ENCODE measurements around the gene TSPAN9. TPM values are rescaled to one million over a fixed set of nuclear protein-coding genes. Genes with fewer than 3 reads are reported as not detected.
A peak's percentile ranks its signal among the peaks of the same experiment; 100 is the strongest.

Gene TSPAN9
- total and polyA plus RNA-seq, 2 experiments from 2014 or later: 6.0 to 31.5 TPM

DNA sequence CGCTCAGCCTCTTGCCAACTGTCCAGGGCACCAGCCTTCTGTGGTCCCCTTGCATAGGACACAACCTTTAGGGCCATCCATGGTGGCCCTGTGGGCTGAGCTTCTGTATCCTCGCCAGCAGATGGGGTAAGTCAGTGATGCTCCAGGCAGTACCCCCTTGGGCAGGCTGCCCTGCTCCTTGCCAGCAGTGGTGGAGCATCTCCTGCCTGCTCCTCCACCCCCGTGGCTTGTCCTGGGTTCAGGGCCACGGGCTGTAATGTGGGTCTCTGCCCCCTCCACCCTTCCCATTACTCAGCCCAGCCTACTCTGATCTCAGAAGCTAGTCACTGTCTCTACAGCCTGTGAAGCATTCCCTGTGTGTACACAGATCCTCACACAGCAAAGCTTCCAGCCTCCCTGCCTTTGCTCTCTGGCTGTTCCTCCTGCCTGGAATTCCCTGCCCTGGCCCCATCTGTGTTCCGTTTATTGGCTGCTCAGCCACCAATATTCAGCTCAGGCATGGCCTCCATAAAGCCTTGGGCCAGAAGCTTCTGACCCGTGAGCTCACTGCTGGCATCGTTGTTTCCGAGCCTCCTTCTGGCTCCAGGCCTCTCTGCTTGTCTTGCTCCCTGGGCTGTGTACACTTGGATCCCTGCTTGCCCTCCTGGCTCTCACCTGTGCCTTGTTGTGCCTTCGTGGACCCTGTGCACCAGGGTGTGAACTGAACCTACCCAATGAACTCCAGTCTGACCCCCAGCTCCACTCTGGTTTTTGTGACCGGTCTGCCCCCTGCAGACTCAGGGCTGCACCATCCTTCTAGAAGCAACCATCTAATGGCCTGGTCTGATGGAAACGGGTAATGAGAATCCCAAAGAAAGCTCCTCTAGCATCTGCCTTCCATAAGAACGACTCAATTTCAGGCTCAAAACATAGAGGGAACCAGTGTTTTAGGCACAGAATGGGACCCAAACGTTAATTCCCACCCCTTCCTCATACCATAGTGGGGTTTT, 236.8 kb downstream of the TSPAN9 start:
- ATAC-seq (peak; percentile 86), DNase-seq (ENCODE audit: low spot score) (peak; percentile 63)
- no peaks in the 10 kb centered on the region for H3K36me3 Mint-ChIP-seq (ENCODE audit: low read depth)
- no peaks in the 10 kb centered on the region for H3K9me3 Mint-ChIP-seq
- Histone ChIP-seq H3F3A (replicated peaks; ENCODE audit: low read depth) (no peaks in the 10 kb centered on the region), H3K27me3 (ENCODE audit: insufficient read depth) (no peaks in the 10 kb centered on the region), H3K36me3 (ENCODE audit: insufficient read depth) (no peaks in the 10 kb centered on the region), H3K4me2 (no peak overlapping the region), H3K79me2 (replicated peaks; ENCODE audit: insufficient read depth) (no peaks in the 10 kb centered on the region), H2AFZ (no peak overlapping the region), H3K9me2 (ENCODE audit: insufficient read depth) (no peaks in the 10 kb centered on the region), H3K4me1 (ENCODE audit: insufficient read depth) (no peaks in the 10 kb centered on the region), H3K4me3 (no peak overlapping the region), H3K27ac (ENCODE audit: low read depth) (no peak overlapping the region), H4K20me1 (replicated peaks; ENCODE audit: insufficient read depth) (no peaks in the 10 kb centered on the region)
- H3K4me3 Mint-ChIP-seq: no peak overlapping the region
- H3K27ac Mint-ChIP-seq: no peak overlapping the region
- H3K4me1 Mint-ChIP-seq: peaks cover 2% of the 10 kb centered on the region
- H3K27me3 Mint-ChIP-seq (ENCODE audit: insufficient read depth, low read depth, poor library complexity): peaks cover 12% of the 10 kb centered on the region
- TF ChIP-seq, protein P1, sequence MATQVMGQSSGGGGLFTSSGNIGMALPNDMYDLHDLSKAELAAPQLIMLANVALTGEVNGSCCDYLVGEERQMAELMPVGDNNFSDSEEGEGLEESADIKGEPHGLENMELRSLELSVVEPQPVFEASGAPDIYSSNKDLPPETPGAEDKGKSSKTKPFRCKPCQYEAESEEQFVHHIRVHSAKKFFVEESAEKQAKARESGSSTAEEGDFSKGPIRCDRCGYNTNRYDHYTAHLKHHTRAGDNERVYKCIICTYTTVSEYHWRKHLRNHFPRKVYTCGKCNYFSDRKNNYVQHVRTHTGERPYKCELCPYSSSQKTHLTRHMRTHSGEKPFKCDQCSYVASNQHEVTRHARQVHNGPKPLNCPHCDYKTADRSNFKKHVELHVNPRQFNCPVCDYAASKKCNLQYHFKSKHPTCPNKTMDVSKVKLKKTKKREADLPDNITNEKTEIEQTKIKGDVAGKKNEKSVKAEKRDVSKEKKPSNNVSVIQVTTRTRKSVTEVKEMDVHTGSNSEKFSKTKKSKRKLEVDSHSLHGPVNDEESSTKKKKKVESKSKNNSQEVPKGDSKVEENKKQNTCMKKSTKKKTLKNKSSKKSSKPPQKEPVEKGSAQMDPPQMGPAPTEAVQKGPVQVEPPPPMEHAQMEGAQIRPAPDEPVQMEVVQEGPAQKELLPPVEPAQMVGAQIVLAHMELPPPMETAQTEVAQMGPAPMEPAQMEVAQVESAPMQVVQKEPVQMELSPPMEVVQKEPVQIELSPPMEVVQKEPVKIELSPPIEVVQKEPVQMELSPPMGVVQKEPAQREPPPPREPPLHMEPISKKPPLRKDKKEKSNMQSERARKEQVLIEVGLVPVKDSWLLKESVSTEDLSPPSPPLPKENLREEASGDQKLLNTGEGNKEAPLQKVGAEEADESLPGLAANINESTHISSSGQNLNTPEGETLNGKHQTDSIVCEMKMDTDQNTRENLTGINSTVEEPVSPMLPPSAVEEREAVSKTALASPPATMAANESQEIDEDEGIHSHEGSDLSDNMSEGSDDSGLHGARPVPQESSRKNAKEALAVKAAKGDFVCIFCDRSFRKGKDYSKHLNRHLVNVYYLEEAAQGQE (IDR thresholded peaks at IDR 0.05; ENCODE audit: unreplicated experiment): no peak
- TF ChIP-seq, protein P2, sequence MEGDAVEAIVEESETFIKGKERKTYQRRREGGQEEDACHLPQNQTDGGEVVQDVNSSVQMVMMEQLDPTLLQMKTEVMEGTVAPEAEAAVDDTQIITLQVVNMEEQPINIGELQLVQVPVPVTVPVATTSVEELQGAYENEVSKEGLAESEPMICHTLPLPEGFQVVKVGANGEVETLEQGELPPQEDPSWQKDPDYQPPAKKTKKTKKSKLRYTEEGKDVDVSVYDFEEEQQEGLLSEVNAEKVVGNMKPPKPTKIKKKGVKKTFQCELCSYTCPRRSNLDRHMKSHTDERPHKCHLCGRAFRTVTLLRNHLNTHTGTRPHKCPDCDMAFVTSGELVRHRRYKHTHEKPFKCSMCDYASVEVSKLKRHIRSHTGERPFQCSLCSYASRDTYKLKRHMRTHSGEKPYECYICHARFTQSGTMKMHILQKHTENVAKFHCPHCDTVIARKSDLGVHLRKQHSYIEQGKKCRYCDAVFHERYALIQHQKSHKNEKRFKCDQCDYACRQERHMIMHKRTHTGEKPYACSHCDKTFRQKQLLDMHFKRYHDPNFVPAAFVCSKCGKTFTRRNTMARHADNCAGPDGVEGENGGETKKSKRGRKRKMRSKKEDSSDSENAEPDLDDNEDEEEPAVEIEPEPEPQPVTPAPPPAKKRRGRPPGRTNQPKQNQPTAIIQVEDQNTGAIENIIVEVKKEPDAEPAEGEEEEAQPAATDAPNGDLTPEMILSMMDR (conservative IDR thresholded peaks at IDR 0.05; ENCODE audit: low read depth in 2 of 2): peak; percentile 44 to 76; a peak in 3 of 4 replicates

DNA sequence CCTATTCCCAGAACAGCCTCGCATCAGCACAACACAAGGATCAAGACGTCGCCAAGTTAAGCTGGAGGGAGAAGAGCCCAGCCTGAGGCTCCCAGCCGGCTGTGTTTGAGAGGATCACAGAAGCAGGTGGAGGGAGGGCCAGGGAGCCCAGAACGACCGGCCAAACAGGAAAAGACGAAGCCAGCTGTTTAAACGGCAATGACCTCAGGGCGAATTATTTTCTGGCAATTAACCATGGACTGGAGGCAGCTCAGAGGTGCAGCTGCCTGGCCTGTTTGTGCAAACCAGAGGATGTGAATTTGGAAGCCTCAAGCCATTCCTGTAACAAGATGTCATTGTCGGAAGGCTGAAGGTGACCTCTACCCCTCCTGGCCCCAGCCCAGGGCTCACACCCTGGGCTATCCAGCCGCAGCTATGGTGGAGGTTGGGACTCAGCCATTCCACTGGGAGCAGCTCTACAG, 238.1 kb downstream of the TSPAN9 start:
- no peaks in the 10 kb centered on the region for H3K4me1 ChIP-seq (ENCODE audit: insufficient read depth)
- no peaks in the 10 kb centered on the region for H3K36me3 ChIP-seq (ENCODE audit: insufficient read depth)
- H3K79me2 ChIP-seq (replicated peaks; ENCODE audit: insufficient read depth): no peaks in the 10 kb centered on the region
- no peaks in the 10 kb centered on the region for H3K27me3 ChIP-seq (ENCODE audit: insufficient read depth)
- peaks cover 10% of the 10 kb centered on the region for H3K27me3 Mint-ChIP-seq (ENCODE audit: insufficient read depth, low read depth, poor library complexity)
- no peak overlapping the region for H3K4me2 ChIP-seq
- H3K4me3 ChIP-seq: no peak overlapping the region
- no peak; the same call in 2 of the 3 replicates for ATAC-seq
- H3K9me3 Mint-ChIP-seq: no peaks in the 10 kb centered on the region
- no peaks in the 10 kb centered on the region for H4K20me1 ChIP-seq (replicated peaks; ENCODE audit: insufficient read depth)
- no peak overlapping the region for H3K4me3 Mint-ChIP-seq
- no peak overlapping the region for H3K27ac Mint-ChIP-seq
- peaks cover 2% of the 10 kb centered on the region for H3K4me1 Mint-ChIP-seq
- no peaks in the 10 kb centered on the region for H3K9me2 ChIP-seq (ENCODE audit: insufficient read depth)
- H3F3A ChIP-seq (replicated peaks; ENCODE audit: low read depth): no peaks in the 10 kb centered on the region
- H2AFZ ChIP-seq: no peak overlapping the region
- H3K36me3 Mint-ChIP-seq (ENCODE audit: low read depth): no peaks in the 10 kb centered on the region
- DNase-seq (ENCODE audit: low spot score): no peak
- no peak overlapping the region for H3K27ac ChIP-seq (ENCODE audit: low read depth)
- TF ChIP-seq ZNF331 (CRISPR knock-in tag; IDR thresholded peaks at IDR 0.05; ENCODE audit: low read depth) (no peak), NANOG (IDR thresholded peaks at IDR 0.05; ENCODE audit: borderline replicate concordance) (no peak)
- TF ChIP-seq, protein P3, sequence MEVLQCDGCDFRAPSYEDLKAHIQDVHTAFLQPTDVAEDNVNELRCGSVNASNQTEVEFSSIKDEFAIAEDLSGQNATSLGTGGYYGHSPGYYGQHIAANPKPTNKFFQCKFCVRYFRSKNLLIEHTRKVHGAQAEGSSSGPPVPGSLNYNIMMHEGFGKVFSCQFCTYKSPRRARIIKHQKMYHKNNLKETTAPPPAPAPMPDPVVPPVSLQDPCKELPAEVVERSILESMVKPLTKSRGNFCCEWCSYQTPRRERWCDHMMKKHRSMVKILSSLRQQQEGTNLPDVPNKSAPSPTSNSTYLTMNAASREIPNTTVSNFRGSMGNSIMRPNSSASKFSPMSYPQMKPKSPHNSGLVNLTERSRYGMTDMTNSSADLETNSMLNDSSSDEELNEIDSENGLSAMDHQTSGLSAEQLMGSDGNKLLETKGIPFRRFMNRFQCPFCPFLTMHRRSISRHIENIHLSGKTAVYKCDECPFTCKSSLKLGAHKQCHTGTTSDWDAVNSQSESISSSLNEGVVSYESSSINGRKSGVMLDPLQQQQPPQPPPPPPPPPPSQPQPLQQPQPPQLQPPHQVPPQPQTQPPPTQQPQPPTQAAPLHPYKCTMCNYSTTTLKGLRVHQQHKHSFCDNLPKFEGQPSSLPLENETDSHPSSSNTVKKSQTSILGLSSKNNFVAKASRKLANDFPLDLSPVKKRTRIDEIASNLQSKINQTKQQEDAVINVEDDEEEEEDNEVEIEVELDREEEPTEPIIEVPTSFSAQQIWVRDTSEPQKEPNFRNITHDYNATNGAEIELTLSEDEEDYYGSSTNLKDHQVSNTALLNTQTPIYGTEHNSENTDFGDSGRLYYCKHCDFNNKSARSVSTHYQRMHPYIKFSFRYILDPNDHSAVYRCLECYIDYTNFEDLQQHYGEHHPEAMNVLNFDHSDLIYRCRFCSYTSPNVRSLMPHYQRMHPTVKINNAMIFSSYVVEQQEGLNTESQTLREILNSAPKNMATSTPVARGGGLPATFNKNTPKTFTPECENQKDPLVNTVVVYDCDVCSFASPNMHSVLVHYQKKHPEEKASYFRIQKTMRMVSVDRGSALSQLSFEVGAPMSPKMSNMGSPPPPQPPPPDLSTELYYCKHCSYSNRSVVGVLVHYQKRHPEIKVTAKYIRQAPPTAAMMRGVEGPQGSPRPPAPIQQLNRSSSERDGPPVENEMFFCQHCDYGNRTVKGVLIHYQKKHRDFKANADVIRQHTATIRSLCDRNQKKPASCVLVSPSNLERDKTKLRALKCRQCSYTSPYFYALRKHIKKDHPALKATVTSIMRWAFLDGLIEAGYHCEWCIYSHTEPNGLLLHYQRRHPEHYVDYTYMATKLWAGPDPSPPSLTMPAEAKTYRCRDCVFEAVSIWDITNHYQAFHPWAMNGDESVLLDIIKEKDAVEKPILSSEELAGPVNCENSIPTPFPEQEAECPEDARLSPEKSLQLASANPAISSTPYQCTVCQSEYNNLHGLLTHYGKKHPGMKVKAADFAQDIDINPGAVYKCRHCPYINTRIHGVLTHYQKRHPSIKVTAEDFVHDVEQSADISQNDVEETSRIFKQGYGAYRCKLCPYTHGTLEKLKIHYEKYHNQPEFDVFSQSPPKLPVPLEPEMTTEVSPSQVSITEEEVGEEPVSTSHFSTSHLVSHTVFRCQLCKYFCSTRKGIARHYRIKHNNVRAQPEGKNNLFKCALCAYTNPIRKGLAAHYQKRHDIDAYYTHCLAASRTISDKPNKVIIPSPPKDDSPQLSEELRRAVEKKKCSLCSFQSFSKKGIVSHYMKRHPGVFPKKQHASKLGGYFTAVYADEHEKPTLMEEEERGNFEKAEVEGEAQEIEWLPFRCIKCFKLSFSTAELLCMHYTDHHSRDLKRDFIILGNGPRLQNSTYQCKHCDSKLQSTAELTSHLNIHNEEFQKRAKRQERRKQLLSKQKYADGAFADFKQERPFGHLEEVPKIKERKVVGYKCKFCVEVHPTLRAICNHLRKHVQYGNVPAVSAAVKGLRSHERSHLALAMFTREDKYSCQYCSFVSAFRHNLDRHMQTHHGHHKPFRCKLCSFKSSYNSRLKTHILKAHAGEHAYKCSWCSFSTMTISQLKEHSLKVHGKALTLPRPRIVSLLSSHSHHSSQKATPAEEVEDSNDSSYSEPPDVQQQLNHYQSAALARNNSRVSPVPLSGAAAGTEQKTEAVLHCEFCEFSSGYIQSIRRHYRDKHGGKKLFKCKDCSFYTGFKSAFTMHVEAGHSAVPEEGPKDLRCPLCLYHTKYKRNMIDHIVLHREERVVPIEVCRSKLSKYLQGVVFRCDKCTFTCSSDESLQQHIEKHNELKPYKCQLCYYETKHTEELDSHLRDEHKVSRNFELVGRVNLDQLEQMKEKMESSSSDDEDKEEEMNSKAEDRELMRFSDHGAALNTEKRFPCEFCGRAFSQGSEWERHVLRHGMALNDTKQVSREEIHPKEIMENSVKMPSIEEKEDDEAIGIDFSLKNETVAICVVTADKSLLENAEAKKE (CRISPR knock-in tag; IDR thresholded peaks at IDR 0.05): no peak
- TF ChIP-seq, protein P4, sequence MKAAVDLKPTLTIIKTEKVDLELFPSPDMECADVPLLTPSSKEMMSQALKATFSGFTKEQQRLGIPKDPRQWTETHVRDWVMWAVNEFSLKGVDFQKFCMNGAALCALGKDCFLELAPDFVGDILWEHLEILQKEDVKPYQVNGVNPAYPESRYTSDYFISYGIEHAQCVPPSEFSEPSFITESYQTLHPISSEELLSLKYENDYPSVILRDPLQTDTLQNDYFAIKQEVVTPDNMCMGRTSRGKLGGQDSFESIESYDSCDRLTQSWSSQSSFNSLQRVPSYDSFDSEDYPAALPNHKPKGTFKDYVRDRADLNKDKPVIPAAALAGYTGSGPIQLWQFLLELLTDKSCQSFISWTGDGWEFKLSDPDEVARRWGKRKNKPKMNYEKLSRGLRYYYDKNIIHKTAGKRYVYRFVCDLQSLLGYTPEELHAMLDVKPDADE (IDR thresholded peaks at IDR 0.05): no peak
